Activated T-helper 1 cell treated with anti-CD3 and anti-CD28 coated beads, Interleukin-12 subunit alpha, Interleukin-12 subunit beta, Interleukin-2, Interleukin-4 antibody, amounts not matched to agents 30 ng/mL and 10 ng/mL and 1 ng/mL, durations not matched to agents 14 hours and 24 hours and 36 hours (primary cell): ENCODE data around the gene DGAT2. TPM values are rescaled to one million over a fixed set of nuclear protein-coding genes. Genes with fewer than 3 reads are reported as not detected.
A peak's percentile ranks its signal among the peaks of the same experiment; 100 is the strongest.

Experiments
- DNase-seq: peaks from one replicate; pipeline ENCODE4 v3.0.0; 2021; ENCODE audit warnings: low spot score
- H3K27ac Mint-ChIP-seq: one replicate; pipeline ENCODE4 v1.8.0; 2021; ENCODE audit warnings: mild to moderate bottlenecking, mixed read lengths
- H3K27me3 Mint-ChIP-seq: one replicate; pipeline ENCODE4 v1.8.0; 2022; ENCODE audit warnings: mild to moderate bottlenecking, moderate library complexity, mixed read lengths; ENCODE audit not compliant: insufficient read depth
- H3K36me3 Mint-ChIP-seq: one replicate; pipeline ENCODE4 v1.8.0; 2021; ENCODE audit warnings: low read depth, mixed read lengths
- H3K4me1 Mint-ChIP-seq: one replicate; pipeline ENCODE4 v1.8.0; 2021; ENCODE audit warnings: low read depth, mixed read lengths
- H3K4me3 Mint-ChIP-seq: one replicate; pipeline ENCODE4 v1.8.0; 2021; ENCODE audit warnings: mild to moderate bottlenecking, moderate library complexity, mixed read lengths
- H3K9me3 Mint-ChIP-seq: one replicate; pipeline ENCODE4 v1.8.0; 2021; ENCODE audit warnings: mixed read lengths
- intact Hi-C: fragments of 100-400 bp; cut with micrococcal nuclease; formaldehyde crosslinking; loops from one replicate; pipeline ENCODE4 v1.15.1; 2024
- total RNA-seq: library from RNA; stranded (reverse); gene quantifications from 2 replicates; pipeline ENCODE4 v1.2.3, GENCODE V29; 2022

Gene DGAT2
- total RNA-seq, 1 donor from 2014 or later, result 9.8 TPM

GRCh38 chr11:75815345-75816168 lies 47.0 kb downstream of the DGAT2 start:
- peak; percentile 43 for DNase-seq
- H3K27me3 Mint-ChIP-seq, result peaks cover 4% of the 10 kb centered on the region
- H3K36me3 Mint-ChIP-seq, result no peaks in the 10 kb centered on the region
- intact Hi-C loops, result loop anchor here (1.0 to 5.0 kb wide), 4 partner anchors 43 to 629 kb away; partner anchors contain the start of genes GVQW3 and THAP12
- H3K4me1 Mint-ChIP-seq, result peaks cover 24% of the 10 kb centered on the region
- peak overlapping the region; percentile 97 for H3K4me3 Mint-ChIP-seq
- H3K9me3 Mint-ChIP-seq, result no peaks in the 10 kb centered on the region
- H3K27ac Mint-ChIP-seq, result peak overlapping the region; percentile 93

GRCh38 chr11:75816561-75817239 lies 48.1 kb downstream of the DGAT2 start:
- H3K9me3 Mint-ChIP-seq, result no peaks in the 10 kb centered on the region
- peaks cover 2% of the 10 kb centered on the region for H3K36me3 Mint-ChIP-seq
- peaks cover 4% of the 10 kb centered on the region for H3K27me3 Mint-ChIP-seq
- intact Hi-C loops, result loop anchor here (5.0 kb wide), 1 partner anchor 336 kb away; no protein-coding TSS in a partner anchor
- no peak overlapping the region for H3K4me3 Mint-ChIP-seq
- H3K4me1 Mint-ChIP-seq, result peaks cover 24% of the 10 kb centered on the region
- DNase-seq, result no peak
- H3K27ac Mint-ChIP-seq, result no peak overlapping the region

- no peaks in the 10 kb centered on the region for H3K27me3 Mint-ChIP-seq
- no peak for DNase-seq
- peaks cover 7% of the 10 kb centered on the region for H3K36me3 Mint-ChIP-seq
- no peak overlapping the region for H3K27ac Mint-ChIP-seq
- intact Hi-C loops, result no loop called here
- H3K4me1 Mint-ChIP-seq, result peaks cover 15% of the 10 kb centered on the region
- H3K4me3 Mint-ChIP-seq, result no peak overlapping the region
- no peaks in the 10 kb centered on the region for H3K9me3 Mint-ChIP-seq
Measured at GRCh38 chr11:75820645-75821044, 52.1 kb downstream of the DGAT2 start.

- Mint-ChIP-seq H3K27me3 (no peaks in the 10 kb centered on the region), H3K9me3 (no peaks in the 10 kb centered on the region), H3K4me1 (peaks cover 15% of the 10 kb centered on the region), H3K4me3 (no peak overlapping the region), H3K36me3 (peaks cover 7% of the 10 kb centered on the region), H3K27ac (peak overlapping the region; percentile 48)
- no peak for DNase-seq
- intact Hi-C loops, result no loop called here
Measured at GRCh38 chr11:75821202-75821601, 52.6 kb downstream of the DGAT2 start.

GRCh38 chr11:75822541-75822940 lies 54.0 kb downstream of the DGAT2 start:
- H3K4me1 Mint-ChIP-seq, result peaks cover 21% of the 10 kb centered on the region

GRCh38 chr11:75823415-75823814 lies 54.8 kb downstream of the DGAT2 start:
- no peaks in the 10 kb centered on the region for H3K9me3 Mint-ChIP-seq
- no peak for DNase-seq

More at GRCh38 chr11:75822541-75822940, 54.0 kb downstream of the DGAT2 start:
- Mint-ChIP-seq H3K4me3 (no peak overlapping the region), H3K27me3 (no peaks in the 10 kb centered on the region), H3K36me3 (peaks cover 7% of the 10 kb centered on the region), H3K27ac (no peak overlapping the region), H3K9me3 (no peaks in the 10 kb centered on the region)
- intact Hi-C loops, result no loop called here
- DNase-seq, result no peak

GRCh38 chr11:75823946-75824345 lies 55.4 kb downstream of the DGAT2 start:
- H3K9me3 Mint-ChIP-seq, result no peaks in the 10 kb centered on the region
- peaks cover 7% of the 10 kb centered on the region for H3K36me3 Mint-ChIP-seq
- H3K4me1 Mint-ChIP-seq, result peaks cover 16% of the 10 kb centered on the region
- no peak for DNase-seq
- intact Hi-C loops, result no loop called here
- H3K4me3 Mint-ChIP-seq, result no peak overlapping the region
- no peaks in the 10 kb centered on the region for H3K27me3 Mint-ChIP-seq
- no peak overlapping the region for H3K27ac Mint-ChIP-seq

More at GRCh38 chr11:75823415-75823814, 54.8 kb downstream of the DGAT2 start:
- peaks cover 16% of the 10 kb centered on the region for H3K4me1 Mint-ChIP-seq
- H3K27ac Mint-ChIP-seq, result no peak overlapping the region
- H3K36me3 Mint-ChIP-seq, result peaks cover 7% of the 10 kb centered on the region
- no peak overlapping the region for H3K4me3 Mint-ChIP-seq
- no peaks in the 10 kb centered on the region for H3K27me3 Mint-ChIP-seq
- intact Hi-C loops, result no loop called here

GRCh38 chr11:75826461-75827230 lies 58.1 kb downstream of the DGAT2 start:
- no peak for DNase-seq
- peaks cover 5% of the 10 kb centered on the region for H3K36me3 Mint-ChIP-seq
- H3K27me3 Mint-ChIP-seq, result no peaks in the 10 kb centered on the region
- intact Hi-C loops, result no loop called here
- no peak overlapping the region for H3K4me3 Mint-ChIP-seq
- H3K9me3 Mint-ChIP-seq, result no peaks in the 10 kb centered on the region
- no peak overlapping the region for H3K27ac Mint-ChIP-seq
- H3K4me1 Mint-ChIP-seq, result peaks cover 16% of the 10 kb centered on the region

GRCh38 chr11:75827562-75827961 lies 59.0 kb downstream of the DGAT2 start:
- intact Hi-C loops, result no loop called here
- Mint-ChIP-seq H3K4me3 (no peak overlapping the region), H3K27me3 (no peaks in the 10 kb centered on the region), H3K36me3 (peaks cover 5% of the 10 kb centered on the region), H3K27ac (no peak overlapping the region), H3K9me3 (no peaks in the 10 kb centered on the region), H3K4me1 (peaks cover 16% of the 10 kb centered on the region)
- no peak for DNase-seq

GRCh38 chr11:75831915-75832502 lies 63.4 kb downstream of the DGAT2 start:
- H3K36me3 Mint-ChIP-seq, result peaks cover 3% of the 10 kb centered on the region

GRCh38 chr11:75834728-75835127 lies 66.2 kb downstream of the DGAT2 start:
- Mint-ChIP-seq H3K27me3 (no peaks in the 10 kb centered on the region), H3K4me3 (no peak overlapping the region), H3K4me1 (peaks cover 6% of the 10 kb centered on the region), H3K36me3 (peaks cover 3% of the 10 kb centered on the region), H3K9me3 (no peaks in the 10 kb centered on the region), H3K27ac (no peak overlapping the region)
- intact Hi-C loops, result no loop called here
- no peak for DNase-seq

More at GRCh38 chr11:75831915-75832502, 63.4 kb downstream of the DGAT2 start:
- Mint-ChIP-seq H3K4me3 (no peak overlapping the region), H3K27ac (no peak overlapping the region), H3K27me3 (no peaks in the 10 kb centered on the region), H3K9me3 (no peaks in the 10 kb centered on the region), H3K4me1 (peaks cover 7% of the 10 kb centered on the region)
- no peak for DNase-seq
- intact Hi-C loops, result no loop called here

- H3K4me1 Mint-ChIP-seq, result peaks cover 6% of the 10 kb centered on the region
- H3K9me3 Mint-ChIP-seq, result no peaks in the 10 kb centered on the region
- H3K27ac Mint-ChIP-seq, result no peak overlapping the region
- DNase-seq, result no peak
- no peaks in the 10 kb centered on the region for H3K27me3 Mint-ChIP-seq
- H3K36me3 Mint-ChIP-seq, result peaks cover 3% of the 10 kb centered on the region
- H3K4me3 Mint-ChIP-seq, result no peak overlapping the region
- intact Hi-C loops, result no loop called here
Measured at GRCh38 chr11:75836417-75836816, 67.8 kb downstream of the DGAT2 start.
